ENCODE results near the gene SNX32.

GRCh38 chr11:65787649-65788622 is 45.8 kb upstream of the SNX32 start:
- TF ChIP-seq, protein P1, sequence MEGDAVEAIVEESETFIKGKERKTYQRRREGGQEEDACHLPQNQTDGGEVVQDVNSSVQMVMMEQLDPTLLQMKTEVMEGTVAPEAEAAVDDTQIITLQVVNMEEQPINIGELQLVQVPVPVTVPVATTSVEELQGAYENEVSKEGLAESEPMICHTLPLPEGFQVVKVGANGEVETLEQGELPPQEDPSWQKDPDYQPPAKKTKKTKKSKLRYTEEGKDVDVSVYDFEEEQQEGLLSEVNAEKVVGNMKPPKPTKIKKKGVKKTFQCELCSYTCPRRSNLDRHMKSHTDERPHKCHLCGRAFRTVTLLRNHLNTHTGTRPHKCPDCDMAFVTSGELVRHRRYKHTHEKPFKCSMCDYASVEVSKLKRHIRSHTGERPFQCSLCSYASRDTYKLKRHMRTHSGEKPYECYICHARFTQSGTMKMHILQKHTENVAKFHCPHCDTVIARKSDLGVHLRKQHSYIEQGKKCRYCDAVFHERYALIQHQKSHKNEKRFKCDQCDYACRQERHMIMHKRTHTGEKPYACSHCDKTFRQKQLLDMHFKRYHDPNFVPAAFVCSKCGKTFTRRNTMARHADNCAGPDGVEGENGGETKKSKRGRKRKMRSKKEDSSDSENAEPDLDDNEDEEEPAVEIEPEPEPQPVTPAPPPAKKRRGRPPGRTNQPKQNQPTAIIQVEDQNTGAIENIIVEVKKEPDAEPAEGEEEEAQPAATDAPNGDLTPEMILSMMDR (IDR thresholded peaks at IDR 0.05; ENCODE audit: low read length): no peak
- TF ChIP-seq EZH2phosphoT487 (IDR thresholded peaks at IDR 0.05; ENCODE audit: low read length): peak; percentile 32; the same call in 1 of the 2 replicates
- peak; percentile 83 for TF ChIP-seq EZH2 (optimal IDR thresholded peaks at IDR 0.05; ENCODE audit: low read depth, low read length)
